HL-60 (cell line): Measurements from ENCODE around the gene FNDC5.

Experiments
- CTCF ChIP-seq: IDR thresholded peaks from one replicate; pipeline ENCODE4 v1.5.1; 2011; ENCODE audit warnings: low read length, control low read depth, inconsistent platforms; ENCODE audit not compliant: insufficient read depth
- GABPA ChIP-seq: IDR thresholded peaks from 2 replicates; pipeline ENCODE4 v1.6.1; 2012; ENCODE audit warnings: low read depth
- POLR2AphosphoS5 ChIP-seq: IDR thresholded peaks from 2 replicates; pipeline ENCODE4 v1.6.1; 2012; ENCODE audit warnings: low read depth
- SPI1 ChIP-seq: IDR thresholded peaks from 2 replicates; pipeline ENCODE4 v1.6.1; 2012; ENCODE audit warnings: low read depth, mild to moderate bottlenecking, borderline replicate concordance
- TF ChIP-seq, protein P1 (sequence below): IDR thresholded peaks from 2 replicates; pipeline ENCODE4 v1.6.1; 2012; ENCODE audit warnings: low read depth; ENCODE audit not compliant: insufficient replicate concordance

DNA sequence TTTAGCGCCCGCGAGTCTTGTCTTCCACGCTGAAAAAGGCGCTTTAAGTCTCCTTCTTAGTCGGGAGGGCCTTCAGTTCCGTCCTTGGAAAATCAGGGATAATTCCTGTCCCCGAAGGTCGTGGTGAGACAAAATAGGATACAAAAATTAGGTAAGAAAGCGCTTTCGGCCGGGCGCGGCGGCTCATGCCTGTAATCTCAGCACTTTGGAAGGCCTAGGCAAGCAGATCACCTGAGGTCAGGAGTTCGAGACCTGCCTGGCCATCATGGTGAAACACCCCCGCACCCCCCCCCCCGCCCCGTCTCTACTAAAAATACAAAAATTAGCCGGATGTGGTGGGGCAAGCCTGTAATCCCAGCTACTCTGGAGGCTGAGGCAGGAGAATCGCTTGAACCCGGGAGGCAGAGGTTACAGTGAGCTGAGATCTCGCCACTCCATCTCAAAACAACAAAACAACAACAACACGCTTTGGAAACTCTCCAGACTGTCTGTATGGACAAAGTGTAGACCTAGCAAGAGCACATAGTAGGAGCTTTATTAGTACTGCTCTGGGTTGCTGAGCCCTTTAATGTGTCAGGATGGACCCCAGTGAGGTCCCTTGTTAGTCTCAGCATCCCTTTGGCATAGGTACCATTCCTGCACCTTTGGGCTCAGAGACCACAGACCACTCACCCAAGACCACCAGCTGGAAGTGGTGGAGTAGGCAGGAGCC is 31.3 kb upstream of the FNDC5 start:
- TF ChIP-seq POLR2AphosphoS5 (no peak), GABPA (no peak), CTCF (no peak), SPI1 (no peak)
- TF ChIP-seq, protein P1, sequence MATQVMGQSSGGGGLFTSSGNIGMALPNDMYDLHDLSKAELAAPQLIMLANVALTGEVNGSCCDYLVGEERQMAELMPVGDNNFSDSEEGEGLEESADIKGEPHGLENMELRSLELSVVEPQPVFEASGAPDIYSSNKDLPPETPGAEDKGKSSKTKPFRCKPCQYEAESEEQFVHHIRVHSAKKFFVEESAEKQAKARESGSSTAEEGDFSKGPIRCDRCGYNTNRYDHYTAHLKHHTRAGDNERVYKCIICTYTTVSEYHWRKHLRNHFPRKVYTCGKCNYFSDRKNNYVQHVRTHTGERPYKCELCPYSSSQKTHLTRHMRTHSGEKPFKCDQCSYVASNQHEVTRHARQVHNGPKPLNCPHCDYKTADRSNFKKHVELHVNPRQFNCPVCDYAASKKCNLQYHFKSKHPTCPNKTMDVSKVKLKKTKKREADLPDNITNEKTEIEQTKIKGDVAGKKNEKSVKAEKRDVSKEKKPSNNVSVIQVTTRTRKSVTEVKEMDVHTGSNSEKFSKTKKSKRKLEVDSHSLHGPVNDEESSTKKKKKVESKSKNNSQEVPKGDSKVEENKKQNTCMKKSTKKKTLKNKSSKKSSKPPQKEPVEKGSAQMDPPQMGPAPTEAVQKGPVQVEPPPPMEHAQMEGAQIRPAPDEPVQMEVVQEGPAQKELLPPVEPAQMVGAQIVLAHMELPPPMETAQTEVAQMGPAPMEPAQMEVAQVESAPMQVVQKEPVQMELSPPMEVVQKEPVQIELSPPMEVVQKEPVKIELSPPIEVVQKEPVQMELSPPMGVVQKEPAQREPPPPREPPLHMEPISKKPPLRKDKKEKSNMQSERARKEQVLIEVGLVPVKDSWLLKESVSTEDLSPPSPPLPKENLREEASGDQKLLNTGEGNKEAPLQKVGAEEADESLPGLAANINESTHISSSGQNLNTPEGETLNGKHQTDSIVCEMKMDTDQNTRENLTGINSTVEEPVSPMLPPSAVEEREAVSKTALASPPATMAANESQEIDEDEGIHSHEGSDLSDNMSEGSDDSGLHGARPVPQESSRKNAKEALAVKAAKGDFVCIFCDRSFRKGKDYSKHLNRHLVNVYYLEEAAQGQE = no peak
